ENCODE measurements around the gene C1orf56.

- TF ChIP-seq ZNF891 (CRISPR knock-in tag; IDR thresholded peaks at IDR 0.05) (no peak), ZFAT (CRISPR knock-in tag; conservative IDR thresholded peaks at IDR 0.05) (no peak), ZNF569 (CRISPR knock-in tag; IDR thresholded peaks at IDR 0.05; ENCODE audit: borderline replicate concordance) (no peak), MBNL3 (CRISPR knock-in tag; conservative IDR thresholded peaks at IDR 0.05) (no peak), ETS1 (CRISPR knock-in tag; IDR thresholded peaks at IDR 0.05) (no peak), BCL6 (CRISPR knock-in tag; IDR thresholded peaks at IDR 0.05) (no peak), CTCF (CRISPR knock-in tag; IDR thresholded peaks at IDR 0.05) (no peak), REST (IDR thresholded peaks at IDR 0.05; ENCODE audit: borderline replicate concordance in 1 of 2, low read depth in 1 of 2, low read length in 2 of 2) (no peak), USF2 (IDR thresholded peaks at IDR 0.05; ENCODE audit: low read depth, low read length) (no peak), USF2 (CRISPR knock-in tag; IDR thresholded peaks at IDR 0.05; ENCODE audit: borderline replicate concordance) (no peak), LCORL (IDR thresholded peaks at IDR 0.05) (no peak), LCORL (CRISPR knock-in tag; IDR thresholded peaks at IDR 0.05) (no peak), JUN (CRISPR knock-in tag; IDR thresholded peaks at IDR 0.05) (no peak), ZNF232 (CRISPR knock-in tag; IDR thresholded peaks at IDR 0.05; ENCODE audit: borderline replicate concordance) (no peak)
These were observed 1.9 kb downstream of the C1orf56 start for GRCh38 chr1:151049458-151049857.
